ENCODE measurements around the gene MED17.

The MED17 gene

DNA sequence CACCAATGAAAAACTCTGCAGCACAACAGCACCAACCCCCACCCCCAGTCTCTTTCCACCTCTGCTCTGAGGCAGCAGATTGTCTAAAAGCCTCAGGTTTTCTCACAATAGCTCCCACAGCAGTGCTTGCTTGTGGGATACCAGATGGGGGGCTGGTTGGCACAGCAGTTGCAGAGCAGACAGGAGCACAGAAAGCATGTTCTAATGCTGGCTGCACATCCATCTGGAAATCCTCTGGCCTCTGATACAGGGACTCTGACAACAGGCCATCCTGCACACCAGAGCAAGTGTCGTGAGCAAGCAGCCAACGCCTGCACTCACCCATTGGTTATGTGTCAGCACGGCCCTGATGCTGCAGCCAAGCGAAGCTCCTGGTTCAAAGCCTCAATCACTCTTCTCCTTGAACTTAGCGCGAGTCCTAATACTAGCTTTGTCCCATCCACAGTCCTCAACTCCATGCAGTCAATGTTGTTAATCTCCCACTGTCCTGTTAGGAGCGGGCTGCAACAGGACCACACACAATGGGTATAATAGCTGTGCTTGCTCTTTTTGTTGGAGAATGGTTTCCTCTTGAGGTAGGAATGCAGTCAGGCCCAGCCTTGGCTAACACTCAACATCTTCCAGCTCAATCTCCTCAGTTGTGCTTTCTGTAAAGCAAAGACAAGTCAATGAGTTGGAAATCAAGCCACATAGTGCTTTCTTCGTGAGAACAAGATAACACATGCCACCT, 36.0 kb downstream of the MED17 start:
- no peak for DNase-seq

DNA sequence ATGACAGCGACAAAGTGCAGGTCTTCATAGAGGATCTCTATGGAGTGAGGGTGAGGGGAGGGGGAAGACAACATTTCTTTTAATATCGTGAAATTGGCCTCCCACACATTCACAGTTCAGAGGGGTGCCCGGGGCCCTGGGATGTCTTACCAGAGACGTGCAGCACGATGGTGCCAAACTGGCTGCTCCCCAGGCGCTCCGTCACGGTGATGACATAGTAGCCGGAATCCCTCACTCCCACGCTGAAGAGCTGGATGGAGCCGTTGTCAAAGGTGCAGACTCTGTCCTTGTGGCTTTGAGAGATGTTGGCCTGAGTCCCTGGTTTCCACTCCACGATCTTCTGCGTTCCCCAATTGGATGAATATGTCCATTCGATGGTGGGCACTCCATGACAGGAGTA, 36.8 kb downstream of the MED17 start:
- no peak for DNase-seq

DNA sequence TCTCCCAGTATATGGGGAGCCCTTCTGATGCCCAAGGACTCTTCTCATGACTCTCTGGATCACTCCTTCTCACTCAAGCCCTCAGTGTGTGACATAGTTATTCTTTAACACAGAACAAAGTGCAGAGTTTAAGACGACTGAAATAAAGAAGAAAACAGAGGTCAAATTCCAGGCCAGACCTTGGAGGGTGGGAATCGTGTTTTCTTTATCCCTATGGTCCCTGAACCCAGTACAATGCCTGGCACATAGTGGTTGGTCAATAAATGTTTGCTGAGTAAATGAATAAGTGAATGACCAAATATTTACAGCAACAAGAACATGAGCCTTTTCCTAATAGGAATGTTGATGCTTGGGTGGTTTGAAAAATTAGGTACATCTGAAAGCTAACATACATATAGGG, 37.5 kb downstream of the MED17 start:
- no peak for DNase-seq

DNA sequence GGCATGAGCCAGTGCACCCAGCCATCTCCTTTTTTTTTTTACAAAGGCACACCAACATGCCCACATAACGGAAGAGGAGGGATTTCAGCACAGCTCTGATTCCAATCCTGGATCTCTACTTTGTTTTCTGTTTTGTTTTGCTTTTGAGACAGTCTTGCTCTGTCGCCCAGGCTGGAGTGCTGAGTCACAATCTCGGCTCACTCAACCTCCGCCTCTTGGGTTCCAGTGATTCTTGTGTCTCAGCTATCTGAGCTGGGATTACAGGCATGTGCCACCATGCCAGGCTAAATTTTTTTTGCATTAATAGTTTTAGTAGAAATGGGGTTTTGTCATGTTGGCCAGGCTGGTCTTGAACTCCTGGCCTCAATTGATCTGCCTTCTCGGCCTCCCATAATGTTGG, 38.3 kb downstream of the MED17 start:
- no peak for DNase-seq

DNA sequence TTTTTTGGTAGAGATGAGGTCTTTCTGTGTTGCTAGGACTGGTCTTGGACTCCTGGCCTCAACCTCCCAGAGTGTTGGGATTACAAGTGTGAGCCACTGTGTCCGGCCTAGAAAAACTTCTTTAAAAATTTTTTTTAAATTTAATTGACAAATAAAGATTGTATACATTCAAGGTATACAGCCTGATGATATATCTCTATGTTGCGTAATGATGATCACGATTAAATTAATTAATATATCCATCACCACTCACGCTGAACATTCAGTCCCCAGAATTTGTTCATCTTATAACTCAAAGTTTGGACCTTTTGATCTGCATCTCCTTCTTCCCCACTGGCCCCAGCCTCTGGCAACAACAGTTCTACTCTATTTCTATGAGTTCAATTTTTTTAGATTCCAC, 39.1 kb downstream of the MED17 start:
- DNase-seq: no peak

DNA sequence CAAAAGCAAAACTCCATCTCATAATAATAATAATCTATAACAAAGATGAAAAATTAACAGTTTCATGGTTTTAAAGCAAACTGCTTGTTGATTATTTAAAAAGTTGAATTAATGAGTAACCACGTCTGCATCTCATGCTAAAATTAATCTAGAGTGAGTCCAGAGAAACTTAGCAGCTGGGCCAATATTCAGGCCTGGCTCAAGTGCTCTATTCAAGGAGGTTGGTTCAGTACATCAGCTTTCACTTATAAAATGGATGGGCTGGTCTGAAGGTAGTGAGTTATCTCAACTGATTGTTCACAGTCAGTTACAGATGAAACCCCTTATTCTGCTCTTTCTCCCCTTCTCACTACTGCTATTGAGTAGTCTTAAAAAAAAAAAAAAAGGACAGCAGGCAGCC, 43.3 kb downstream of the MED17 start:
- DNase-seq: no peak

DNA sequence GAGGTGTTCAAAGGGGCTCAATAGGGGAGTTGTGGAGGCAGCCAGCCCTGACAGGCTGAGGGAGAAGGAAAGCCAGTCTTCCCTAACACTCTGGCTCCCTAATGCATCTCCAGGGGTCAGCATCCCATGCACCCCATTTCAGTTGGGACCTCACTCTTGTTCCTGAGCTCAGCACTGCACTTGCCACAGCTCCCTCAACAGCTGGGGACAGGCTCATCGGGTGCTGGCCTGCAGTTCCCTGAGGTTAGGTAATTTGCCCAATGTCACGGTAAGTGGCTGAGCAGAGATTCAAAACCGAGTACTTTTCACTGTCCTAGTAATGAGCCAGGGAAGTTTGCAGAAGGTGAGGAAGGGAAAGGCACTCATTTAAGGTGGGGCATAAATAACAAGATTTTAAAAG, 45.5 kb downstream of the MED17 start:
- no peak for DNase-seq

DNA sequence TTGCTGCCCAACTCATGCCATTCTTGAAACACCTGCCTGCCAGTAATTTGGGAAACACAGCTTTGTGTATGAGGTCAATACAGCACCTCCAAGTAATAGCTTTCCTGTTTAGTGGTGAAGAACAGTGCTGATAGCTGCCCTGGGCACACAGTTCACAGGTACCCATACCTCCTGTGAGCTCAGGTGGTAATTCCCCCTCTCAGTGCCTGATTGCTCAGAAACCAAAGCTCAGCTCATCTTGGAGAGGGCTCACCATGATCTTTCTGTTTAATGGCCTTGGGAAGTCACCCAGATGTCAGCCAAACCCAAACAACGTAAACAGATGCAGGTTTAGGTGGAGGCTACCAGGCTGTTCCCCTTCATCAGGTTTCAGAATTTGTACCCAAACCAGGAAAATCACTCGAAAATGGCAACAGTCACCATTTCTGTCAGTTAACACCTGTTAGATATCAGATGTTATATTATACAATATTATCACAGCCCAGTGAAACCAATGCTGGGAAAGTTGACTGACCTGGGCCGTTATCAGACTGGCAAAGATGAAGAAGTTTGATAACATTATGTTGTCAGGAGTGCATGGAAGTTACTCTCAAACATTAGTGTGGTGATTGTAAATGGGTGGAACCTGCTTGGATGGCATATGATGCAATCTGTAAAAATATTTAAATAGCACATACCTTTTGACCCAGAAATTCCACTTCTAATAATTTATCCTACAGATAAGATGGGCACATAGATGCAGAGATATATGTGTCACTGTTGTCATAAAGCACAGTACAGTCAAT, 47.5 kb downstream of the MED17 start:
- DNase-seq: no peak

DNA sequence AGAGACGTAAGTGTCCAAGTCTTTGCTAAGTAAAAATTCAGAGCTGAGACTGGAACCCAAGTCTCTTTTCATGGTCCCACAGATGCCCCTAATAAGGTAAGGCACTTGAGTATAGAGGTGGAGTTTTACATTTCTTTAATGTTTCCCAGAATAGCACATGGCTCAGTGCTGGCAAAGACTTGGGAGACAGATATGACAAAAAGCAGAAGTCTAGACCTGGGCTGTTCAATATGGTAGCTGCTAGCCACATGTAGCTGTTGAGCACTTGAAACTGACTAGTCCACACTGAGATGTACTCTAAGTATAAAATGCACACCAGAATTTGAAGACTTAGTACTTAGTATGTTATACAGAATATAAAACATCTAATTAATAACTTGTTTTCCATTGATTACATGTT, 48.7 kb downstream of the MED17 start:
- DNase-seq: no peak

DNA sequence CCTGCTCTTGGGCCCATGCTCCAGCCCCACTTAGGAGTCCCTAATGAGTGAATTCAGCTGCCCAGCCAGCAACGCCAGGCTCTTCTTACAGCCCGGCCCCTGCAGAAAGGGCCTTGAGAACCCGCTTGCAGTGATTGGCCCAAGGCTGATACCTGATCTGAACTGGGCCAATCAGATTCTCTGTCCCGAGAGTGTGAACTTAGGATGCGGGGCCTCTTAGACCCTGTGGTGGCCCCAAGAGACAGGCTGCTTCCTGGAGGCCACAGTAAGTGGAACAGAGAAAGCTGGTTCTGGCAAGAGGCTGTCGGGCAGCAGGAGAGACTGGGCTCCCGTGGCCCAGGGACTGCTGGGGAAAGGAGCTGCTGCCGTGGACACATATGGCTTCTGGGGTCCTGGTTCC, 54.9 kb downstream of the MED17 start:
- DNase-seq: no peak

DNA sequence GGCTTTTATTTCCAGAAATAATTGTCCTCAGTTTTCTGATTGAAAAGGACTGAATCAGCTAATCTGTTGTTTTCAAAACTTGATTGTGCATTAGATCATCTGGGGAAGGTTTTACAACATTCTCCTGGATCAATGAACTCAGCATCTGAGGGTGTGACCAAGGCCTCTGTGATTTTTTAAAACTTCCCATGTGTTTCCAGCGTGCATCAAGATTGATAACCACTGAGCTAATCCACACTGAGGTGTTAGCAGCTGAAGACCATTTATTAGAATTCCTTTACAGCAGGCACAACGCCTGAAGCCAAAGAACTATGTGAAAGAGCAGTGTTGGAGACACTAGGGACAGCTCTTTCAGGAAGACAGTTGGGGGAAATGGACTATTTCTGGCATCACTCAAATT, 56.1 kb downstream of the MED17 start:
- DNase-seq: no peak

DNA sequence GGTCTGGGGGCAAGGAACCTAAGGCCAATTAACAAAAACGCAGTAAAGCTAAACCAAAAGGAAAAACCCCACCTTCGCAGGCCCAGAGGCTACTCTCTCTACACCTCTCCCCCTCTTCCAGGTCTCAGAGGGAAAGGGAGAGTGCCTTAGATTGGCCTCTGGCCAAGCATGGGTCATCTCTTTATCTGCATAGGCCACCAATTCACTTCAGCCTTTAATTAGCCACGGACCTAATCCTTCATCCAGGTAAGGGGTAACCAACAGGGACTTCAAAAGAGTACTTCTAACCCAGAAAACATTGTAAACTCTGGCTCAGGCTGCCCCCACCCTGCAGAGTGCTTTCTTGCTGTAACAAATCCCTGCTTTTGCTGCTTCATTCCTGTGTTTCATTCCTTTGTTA, 56.9 kb downstream of the MED17 start:
- no peak for DNase-seq

DNA sequence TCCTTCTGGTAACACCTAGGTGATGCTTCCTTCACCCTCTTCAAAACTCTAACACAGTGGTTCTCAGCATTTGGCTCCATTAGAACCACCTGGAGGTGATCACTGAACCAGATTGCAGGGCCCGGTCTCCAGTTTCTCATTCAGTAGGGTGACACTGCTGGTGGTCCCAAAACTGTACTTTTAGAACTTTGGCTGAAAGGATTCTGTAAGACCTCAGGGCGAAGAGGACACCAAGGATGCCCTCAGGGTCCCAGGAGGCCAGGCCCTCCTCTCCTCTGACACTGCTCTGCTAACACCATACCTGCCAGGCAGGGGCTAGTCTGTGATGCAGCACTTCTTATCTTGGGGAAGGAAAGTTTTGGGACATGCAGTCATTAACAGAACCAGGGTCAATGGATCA, 57.4 kb downstream of the MED17 start:
- no peak for DNase-seq

DNA sequence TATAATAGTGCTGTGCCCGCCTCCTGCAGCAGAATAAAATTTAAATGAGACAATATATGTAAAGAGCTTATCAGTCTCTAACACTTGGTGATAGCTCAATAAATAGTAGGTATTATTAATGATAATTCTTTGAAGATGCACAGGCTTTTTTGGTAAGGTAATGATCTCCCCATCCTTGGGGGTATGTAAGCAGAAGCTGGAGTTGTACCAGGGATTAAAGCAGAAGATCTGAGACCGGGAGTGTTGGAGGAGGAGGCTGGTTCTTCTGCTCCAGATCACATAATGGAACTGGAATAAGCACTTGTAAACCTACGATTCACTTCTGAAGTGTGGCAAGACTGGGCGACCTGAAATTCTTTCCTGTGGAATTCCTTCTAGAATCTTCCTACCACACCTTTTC, 58.0 kb downstream of the MED17 start:
- no peak for DNase-seq

DNA sequence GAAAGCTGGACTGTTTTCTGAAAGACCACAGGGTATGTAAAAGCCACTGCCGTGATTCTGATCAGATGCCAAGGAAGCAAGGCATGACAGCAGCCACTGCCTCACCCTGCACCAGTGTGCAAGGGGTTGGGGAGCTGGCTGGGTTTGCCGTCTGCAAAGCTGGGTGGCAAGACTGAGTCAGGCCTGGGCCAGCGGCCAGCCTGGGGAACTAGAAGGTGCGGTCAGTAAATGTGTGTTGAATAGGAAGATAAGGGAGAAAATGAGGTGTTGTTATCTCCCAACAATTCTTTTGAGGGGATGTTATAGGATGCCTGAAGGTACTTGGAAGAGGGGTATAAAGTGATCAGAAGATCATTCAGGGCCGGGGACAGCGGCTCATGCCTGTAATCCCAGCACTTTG, 58.4 kb downstream of the MED17 start:
- DNase-seq: no peak

DNA sequence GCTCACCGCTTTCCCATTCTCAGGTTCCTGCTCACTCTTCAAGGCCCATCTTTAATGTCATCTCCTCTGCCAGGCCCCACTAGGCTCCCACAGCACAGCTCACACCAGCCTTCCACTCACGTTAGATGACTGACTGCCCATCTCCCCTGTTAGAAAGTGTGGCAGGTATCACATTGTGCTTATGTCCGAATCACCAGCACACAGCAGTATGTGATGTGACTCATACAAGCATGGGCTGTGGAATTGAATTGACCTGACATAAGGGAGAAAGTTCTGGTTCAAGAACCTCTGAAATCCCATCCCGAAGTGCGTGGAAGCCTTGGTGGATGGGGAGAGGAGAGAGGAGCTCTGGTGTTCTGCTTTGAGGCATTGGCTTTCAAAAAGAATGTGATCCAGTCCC, 59.8 kb downstream of the MED17 start:
- DNase-seq: no peak

DNA sequence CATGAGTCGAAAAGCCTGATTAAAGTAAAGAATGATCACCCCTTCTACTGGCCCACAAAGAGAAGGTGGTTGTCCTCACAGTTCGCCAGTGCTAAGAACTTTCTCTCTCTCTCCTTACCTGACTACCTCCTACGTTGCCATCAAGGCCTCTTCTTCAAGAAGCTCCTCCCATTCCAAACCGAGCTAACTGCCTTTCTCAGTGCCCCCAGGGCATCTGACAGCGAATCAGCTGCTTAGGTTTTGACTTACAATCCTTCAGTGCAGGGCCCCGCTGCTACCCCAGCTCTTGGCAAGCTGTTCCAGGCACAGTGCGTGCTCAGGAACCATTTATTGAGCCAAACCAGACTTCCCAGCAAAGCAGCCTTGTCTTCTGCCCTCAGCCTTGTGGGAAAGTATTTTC, 60.5 kb downstream of the MED17 start:
- DNase-seq: no peak

DNA sequence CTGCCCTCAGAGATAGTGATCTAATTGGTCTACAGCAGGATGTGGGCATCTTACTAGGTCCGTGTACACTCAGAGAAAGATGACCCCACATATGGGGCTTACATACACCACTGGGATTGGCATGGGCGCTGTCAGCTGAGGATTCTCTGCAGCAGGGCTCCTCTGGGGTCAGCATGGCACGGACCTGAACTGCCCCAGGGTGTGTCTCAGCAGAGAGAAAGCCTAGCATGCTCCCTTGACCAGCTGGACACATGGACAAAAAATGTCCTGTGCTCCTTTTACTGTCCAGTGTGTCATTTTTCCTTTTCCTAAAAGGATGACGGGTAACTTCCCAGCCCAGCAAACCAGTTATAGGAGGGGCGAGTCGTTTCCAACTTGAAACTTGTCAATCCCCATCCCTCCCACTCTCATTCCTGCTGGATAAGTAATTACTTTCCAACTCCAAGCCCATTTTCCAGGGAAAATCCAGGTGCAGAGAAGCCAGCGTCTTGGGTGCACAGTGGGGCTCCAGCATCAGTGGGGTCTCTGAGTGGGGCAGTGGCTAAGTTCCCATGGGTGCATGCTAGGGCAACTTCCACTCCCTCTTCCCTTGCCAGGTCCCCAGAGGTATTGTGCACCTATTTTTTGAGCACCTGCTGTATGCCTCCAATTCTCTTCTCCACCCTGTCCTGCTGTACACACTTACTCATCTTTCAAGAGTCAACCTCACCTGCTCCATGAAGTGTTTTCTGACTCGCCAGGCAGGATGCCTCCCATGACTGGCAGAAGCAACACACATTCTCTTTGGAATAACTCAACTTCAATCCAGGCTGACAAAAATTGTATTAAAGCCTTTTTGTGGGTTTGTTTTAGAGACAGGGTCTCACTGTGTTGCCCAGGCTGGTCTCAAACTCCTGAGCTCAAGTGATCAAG, 61.4 kb downstream of the MED17 start:
- no peak for DNase-seq

DNA sequence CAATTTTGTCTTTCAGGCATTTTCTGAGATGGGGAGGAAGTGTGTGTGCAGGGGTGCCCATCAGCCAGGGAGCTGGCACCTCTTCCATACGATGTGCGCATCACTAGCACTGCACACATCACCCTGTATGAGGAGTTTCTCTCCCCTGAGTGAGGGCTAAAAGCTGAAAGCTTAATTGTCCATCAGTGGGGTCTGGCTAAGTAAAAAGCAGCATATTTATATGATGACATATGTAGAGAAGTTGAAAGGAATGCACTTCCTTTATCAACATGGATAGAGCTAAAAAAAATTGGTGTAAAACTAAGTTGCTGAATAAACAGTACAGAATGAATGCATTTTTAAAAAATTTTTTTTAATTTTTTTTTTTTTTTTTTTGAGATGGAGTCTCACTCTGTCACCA, 62.3 kb downstream of the MED17 start:
- DNase-seq: no peak

DNA sequence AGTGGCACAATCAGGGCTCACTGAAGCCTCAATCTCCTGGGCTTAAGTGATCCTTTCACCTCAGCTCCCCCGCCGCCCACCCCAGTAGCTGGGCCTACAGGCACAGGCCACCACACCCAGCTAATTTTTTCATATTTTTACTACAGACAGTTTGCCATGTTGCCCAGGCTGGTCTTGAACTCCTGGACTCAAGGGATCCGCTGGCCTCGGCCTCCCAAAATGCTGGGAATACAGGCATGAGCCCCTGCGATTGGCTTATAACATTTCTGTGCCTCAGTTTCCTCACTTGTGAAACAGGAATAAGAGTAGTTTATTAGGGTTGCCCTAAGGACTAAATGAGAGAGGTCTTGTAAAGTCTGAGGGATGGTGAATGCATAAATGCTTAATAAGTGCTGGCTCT, 65.1 kb downstream of the MED17 start:
- no peak for DNase-seq

DNA sequence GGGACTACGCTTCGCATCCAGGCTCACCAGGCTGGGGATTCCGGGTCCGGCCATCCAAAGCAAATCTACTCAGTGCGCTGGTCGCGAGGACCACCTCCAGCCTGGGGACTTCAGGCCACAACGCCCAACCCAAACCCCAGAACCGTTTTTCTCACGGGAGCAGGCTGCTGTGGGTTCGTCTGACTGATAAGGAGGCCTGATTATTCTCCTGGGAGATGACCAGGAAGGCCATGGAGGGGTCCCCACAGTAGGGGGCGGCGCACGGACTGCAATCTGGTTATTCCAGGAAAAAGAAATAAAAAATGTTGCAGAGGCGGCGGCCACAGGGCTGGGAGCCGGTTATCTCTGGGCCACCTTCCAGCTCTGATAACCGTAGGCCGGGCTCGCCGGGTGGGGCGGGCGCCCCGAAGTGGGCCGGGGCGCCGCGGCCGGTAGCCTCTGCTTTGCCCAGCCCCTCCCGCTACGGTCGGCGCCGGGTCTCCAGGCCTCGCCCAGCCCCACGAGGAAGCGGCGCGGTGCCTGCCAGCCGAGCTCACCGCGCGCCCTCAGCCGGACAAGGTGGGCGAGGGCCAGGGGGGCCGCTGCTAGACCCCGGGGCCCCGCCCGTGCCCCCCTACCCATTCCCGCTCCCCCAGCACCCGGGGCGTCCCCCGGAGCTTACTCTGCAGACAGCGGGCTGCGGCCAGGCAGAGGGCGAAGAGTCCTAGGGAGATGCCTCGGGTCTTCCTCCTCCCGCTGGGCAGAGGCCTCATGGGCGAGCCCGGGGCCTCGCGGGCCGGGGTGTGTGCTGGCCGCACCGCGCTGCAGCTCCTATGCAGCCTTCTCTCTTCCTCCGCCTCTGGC, 65.9 kb downstream of the MED17 start:
- DNase-seq: no peak

DNA sequence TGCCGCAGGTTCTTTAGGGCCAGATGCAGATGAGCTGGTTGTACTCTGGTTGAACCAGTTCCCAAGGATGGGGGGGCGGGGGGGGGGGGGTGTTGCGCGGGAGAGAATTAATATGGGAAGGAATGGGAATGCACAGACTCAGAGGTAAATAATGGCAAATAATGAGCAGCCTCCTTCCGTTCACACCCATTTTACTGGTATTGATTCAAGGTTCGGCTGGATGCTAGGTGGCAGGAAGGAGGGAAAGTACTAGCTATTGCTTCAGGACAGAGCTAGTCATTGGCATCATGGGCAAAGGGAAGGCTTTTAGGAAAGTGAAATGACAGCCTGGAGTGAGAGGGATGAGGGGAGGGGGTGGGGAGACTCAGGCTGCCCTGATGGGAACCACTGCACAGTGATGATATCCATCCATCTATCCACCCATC, 66.5 kb downstream of the MED17 start, which contains the start of gene VSTM5:
TSS of gene VSTM5 (minus strand) at position 25 of the 425 bp plus-strand sequence. CDS start 116 bp downstream, outside the sequence.
- no peak for DNase-seq

DNA sequence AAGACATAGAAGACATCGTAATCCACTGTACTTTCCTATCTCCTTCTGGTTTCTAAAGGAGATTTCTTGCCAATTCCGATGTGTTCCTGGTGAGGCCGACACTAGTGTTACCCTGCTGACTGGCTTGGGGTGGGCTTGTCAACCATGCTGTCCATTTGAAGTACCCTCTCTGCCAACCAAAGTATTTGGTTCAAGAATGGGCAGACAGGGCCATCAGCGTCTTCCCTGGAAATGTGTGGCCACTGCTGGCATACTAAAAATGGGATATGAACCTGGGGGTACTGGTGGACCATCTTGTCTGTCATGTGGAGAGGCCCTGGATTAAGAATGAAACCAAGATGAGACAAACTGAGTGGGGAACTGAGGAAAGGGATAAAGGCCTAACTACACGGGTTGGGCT, 68.2 kb downstream of the MED17 start:
- DNase-seq: no peak
